ENCODE measurements around the gene PNKD. TPM values are rescaled to one million over a fixed set of nuclear protein-coding genes. Genes with fewer than 3 reads are reported as not detected.

PNKD gene
- total and polyA plus RNA-seq, 10 of the 15 experiments (the other 5 are each of a cell fraction or from before 2014, with no cell fraction given): 27.2 to 106 (median 61.3) TPM

DNA sequence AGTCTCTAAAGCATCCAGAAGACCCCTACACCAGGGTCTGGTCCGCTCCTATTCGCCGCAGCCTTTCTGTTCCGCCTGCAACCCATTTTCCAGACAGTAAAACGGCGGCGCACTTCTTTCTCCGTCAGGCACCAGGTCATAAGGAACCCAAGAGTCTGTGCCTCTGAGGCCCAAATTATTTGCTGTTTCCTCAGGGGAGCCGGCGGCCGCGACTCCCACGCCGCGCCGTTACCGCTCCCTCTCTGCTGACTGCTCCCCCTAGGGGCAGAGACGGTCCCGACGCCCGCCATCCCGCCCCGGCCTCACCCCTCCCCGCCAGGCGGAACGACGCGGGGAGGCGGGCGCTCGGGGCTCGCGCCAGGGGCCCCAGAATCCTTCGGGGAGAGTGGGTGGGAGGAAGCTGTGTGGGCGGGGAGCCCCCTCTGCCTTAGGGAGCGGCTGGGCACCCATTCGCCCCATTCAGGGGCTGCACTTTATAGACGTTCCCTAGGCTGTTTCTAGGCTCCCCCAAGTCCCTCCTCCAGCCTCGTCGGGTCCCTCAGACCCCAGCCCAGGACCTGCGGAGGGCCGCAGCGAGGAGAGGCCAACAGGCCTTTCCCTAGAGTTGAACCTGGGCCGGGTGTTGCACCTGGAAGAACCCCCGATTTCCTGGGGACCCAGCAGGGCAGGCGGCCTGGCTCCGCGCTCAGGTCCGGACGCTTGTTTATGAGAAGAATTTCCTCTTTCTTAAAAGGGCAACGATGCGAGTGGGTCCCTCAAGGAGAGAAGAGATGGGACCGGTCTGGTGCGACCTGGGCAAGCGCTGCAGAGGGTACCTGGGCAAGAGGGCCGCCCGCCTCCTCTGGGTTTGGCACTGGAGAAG, 125.7 kb downstream of the PNKD start (continued):
- peak; percentile 87 for TF ChIP-seq ZNF207 (IDR thresholded peaks at IDR 0.05; ENCODE audit: borderline replicate concordance)
- no peak for TF ChIP-seq CBX3 (IDR thresholded peaks at IDR 0.05; ENCODE audit: borderline replicate concordance, low read depth)
- no peak; the same call in 1 of the 2 replicates for TF ChIP-seq ESRRA (IDR thresholded peaks at IDR 0.05; ENCODE audit: low read length)
- TF ChIP-seq, protein P1, sequence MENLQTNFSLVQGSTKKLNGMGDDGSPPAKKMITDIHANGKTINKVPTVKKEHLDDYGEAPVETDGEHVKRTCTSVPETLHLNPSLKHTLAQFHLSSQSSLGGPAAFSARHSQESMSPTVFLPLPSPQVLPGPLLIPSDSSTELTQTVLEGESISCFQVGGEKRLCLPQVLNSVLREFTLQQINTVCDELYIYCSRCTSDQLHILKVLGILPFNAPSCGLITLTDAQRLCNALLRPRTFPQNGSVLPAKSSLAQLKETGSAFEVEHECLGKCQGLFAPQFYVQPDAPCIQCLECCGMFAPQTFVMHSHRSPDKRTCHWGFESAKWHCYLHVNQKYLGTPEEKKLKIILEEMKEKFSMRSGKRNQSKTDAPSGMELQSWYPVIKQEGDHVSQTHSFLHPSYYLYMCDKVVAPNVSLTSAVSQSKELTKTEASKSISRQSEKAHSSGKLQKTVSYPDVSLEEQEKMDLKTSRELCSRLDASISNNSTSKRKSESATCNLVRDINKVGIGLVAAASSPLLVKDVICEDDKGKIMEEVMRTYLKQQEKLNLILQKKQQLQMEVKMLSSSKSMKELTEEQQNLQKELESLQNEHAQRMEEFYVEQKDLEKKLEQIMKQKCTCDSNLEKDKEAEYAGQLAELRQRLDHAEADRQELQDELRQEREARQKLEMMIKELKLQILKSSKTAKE (IDR thresholded peaks at IDR 0.05; ENCODE audit: low read depth, poor library complexity, severe bottlenecking): peak; percentile 61
- TF ChIP-seq, protein P2, sequence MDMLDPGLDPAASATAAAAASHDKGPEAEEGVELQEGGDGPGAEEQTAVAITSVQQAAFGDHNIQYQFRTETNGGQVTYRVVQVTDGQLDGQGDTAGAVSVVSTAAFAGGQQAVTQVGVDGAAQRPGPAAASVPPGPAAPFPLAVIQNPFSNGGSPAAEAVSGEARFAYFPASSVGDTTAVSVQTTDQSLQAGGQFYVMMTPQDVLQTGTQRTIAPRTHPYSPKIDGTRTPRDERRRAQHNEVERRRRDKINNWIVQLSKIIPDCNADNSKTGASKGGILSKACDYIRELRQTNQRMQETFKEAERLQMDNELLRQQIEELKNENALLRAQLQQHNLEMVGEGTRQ (IDR thresholded peaks at IDR 0.05; ENCODE audit: borderline replicate concordance, low read depth, low read length): no peak
- TF ChIP-seq FOS (IDR thresholded peaks at IDR 0.05; ENCODE audit: borderline replicate concordance, extremely low read depth, insufficient read length): no peak
- no peak for TF ChIP-seq SIN3A (IDR thresholded peaks at IDR 0.05; ENCODE audit: low read depth, low read length)
- TF ChIP-seq ZNF622 (IDR thresholded peaks at IDR 0.05): no peak
- TF ChIP-seq IKZF2 (IDR thresholded peaks at IDR 0.05): peak; percentile 80 to 82
- TF ChIP-seq RELA (IDR thresholded peaks at IDR 0.05; ENCODE audit: borderline replicate concordance, partially characterized antibody): peak; percentile 36
- 0 out of 2 replicates have a peak, but pooled peaks have one; percentile 10 for TF ChIP-seq TCF3 (IDR thresholded peaks at IDR 0.05; ENCODE audit: borderline replicate concordance, insufficient read depth, low read depth, low read length)
- TF ChIP-seq, protein P3, sequence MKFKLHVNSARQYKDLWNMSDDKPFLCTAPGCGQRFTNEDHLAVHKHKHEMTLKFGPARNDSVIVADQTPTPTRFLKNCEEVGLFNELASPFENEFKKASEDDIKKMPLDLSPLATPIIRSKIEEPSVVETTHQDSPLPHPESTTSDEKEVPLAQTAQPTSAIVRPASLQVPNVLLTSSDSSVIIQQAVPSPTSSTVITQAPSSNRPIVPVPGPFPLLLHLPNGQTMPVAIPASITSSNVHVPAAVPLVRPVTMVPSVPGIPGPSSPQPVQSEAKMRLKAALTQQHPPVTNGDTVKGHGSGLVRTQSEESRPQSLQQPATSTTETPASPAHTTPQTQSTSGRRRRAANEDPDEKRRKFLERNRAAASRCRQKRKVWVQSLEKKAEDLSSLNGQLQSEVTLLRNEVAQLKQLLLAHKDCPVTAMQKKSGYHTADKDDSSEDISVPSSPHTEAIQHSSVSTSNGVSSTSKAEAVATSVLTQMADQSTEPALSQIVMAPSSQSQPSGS (IDR thresholded peaks at IDR 0.05; ENCODE audit: low read length): peak; percentile 39; the same call in 1 of the 2 replicates
- 0 out of 2 replicates have a peak, but pooled peaks have one; percentile 75 for TF ChIP-seq PAX5 (IDR thresholded peaks at IDR 0.05; ENCODE audit: borderline replicate concordance, low read depth, low read length)
- TF ChIP-seq GABPA (IDR thresholded peaks at IDR 0.05; ENCODE audit: low read depth): 0 out of 2 replicates have a peak, but pooled peaks have one; percentile 43
- peak; percentile 34 to 72; a peak in 1 of 4 replicates for TF ChIP-seq EP300 (IDR thresholded peaks at IDR 0.05; ENCODE audit: borderline replicate concordance in 1 of 2, control insufficient read depth in 1 of 2, low read depth in 2 of 2, low read length in 2 of 2)
- 0 out of 2 replicates have a peak, but pooled peaks have one; percentile 12 for TF ChIP-seq JUND (IDR thresholded peaks at IDR 0.05; ENCODE audit: low read depth, low read length)
- no peak for TF ChIP-seq SMAD5 (IDR thresholded peaks at IDR 0.05; ENCODE audit: low read depth)
- TF ChIP-seq, protein P4, sequence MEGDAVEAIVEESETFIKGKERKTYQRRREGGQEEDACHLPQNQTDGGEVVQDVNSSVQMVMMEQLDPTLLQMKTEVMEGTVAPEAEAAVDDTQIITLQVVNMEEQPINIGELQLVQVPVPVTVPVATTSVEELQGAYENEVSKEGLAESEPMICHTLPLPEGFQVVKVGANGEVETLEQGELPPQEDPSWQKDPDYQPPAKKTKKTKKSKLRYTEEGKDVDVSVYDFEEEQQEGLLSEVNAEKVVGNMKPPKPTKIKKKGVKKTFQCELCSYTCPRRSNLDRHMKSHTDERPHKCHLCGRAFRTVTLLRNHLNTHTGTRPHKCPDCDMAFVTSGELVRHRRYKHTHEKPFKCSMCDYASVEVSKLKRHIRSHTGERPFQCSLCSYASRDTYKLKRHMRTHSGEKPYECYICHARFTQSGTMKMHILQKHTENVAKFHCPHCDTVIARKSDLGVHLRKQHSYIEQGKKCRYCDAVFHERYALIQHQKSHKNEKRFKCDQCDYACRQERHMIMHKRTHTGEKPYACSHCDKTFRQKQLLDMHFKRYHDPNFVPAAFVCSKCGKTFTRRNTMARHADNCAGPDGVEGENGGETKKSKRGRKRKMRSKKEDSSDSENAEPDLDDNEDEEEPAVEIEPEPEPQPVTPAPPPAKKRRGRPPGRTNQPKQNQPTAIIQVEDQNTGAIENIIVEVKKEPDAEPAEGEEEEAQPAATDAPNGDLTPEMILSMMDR (IDR thresholded peaks at IDR 0.05 in 2 of 3, conservative IDR thresholded peaks at IDR 0.05 in 1 of 3; ENCODE audit: control insufficient read depth in 2 of 3, extremely low read depth in 1 of 3, insufficient read depth in 1 of 3, low read depth in 3 of 3, low read length in 3 of 3): peak; percentile 75 to 87 (median 80)
- peak; percentile 91 for TF ChIP-seq NBN (IDR thresholded peaks at IDR 0.05)
- TF ChIP-seq LARP7 (IDR thresholded peaks at IDR 0.05): peak; percentile 3; the same call in 1 of the 2 replicates
- TF ChIP-seq TAF1 (IDR thresholded peaks at IDR 0.05; ENCODE audit: borderline replicate concordance, low read depth, low read length): no peak; the same call in 1 of the 2 replicates
- TF ChIP-seq POLR2AphosphoS2 (IDR thresholded peaks at IDR 0.05; ENCODE audit: low read depth, low read length): peak; percentile 50
- peak; percentile 92 for TF ChIP-seq YY1 (IDR thresholded peaks at IDR 0.05; ENCODE audit: low read depth, low read length)
- TF ChIP-seq CREM (IDR thresholded peaks at IDR 0.05; ENCODE audit: low read depth): peak; percentile 51; the same call in 1 of the 2 replicates
